ENCODE results near the gene HSPBAP1. TPM values are rescaled to one million over a fixed set of nuclear protein-coding genes. Genes with fewer than 3 reads are reported as not detected.
"Not testable (repeated sequence)": the region's sequence is repeated elsewhere in the genome, so short reads cannot be mapped to it uniquely, and the experiment has no call there.

The HSPBAP1 gene
- total RNA-seq, 1 experiment from 2014 or later: 3.7 TPM

- 0 out of 2 replicates have a peak, but pooled peaks cover 3% of the 10 kb centered on the region for H3K36me3 ChIP-seq
- H3K27me3 ChIP-seq (replicated peaks): no peaks in the 10 kb centered on the region
- H3K4me3 ChIP-seq: no peak overlapping the region
- H3K27ac ChIP-seq: no peak overlapping the region
- no peak for DNase-seq (ENCODE audit: low read depth in 1 of 2, low spot score in 2 of 2)
- no peaks in the 10 kb centered on the region for H3K4me1 ChIP-seq (replicated peaks)
- H3K9me3 ChIP-seq (replicated peaks): no peaks in the 10 kb centered on the region
Observed at GRCh38 chr3:122743581-122744120, 50.0 kb downstream of the HSPBAP1 start.

- Histone ChIP-seq H3K27me3 (replicated peaks) (no peaks in the 10 kb centered on the region), H3K4me1 (replicated peaks) (no peaks in the 10 kb centered on the region), H3K27ac (no peak overlapping the region), H3K4me3 (no peak overlapping the region), H3K36me3 (0 out of 2 replicates have a peak, but pooled peaks cover 3% of the 10 kb centered on the region), H3K9me3 (replicated peaks) (no peaks in the 10 kb centered on the region)
- DNase-seq (ENCODE audit: low read depth in 1 of 2, low spot score in 2 of 2): no peak
Observed at GRCh38 chr3:122742234-122742633, 51.4 kb downstream of the HSPBAP1 start.

- Histone ChIP-seq H3K27ac (no peak overlapping the region), H3K9me3 (replicated peaks) (no peaks in the 10 kb centered on the region), H3K27me3 (replicated peaks) (no peaks in the 10 kb centered on the region), H3K4me1 (replicated peaks) (no peaks in the 10 kb centered on the region), H3K36me3 (0 out of 2 replicates have a peak, but pooled peaks cover 3% of the 10 kb centered on the region), H3K4me3 (no peak overlapping the region)
- DNase-seq (ENCODE audit: low read depth in 1 of 2, low spot score in 2 of 2): no peak
Observed at GRCh38 chr3:122739172-122739571, 54.5 kb downstream of the HSPBAP1 start.

GRCh38 chr3:122732682-122733525 lies 60.7 kb downstream of the HSPBAP1 start:
- H3K9me3 ChIP-seq (replicated peaks); DNase-seq (ENCODE audit: low read depth in 1 of 2, low spot score in 2 of 2); H3K4me1 ChIP-seq (replicated peaks); H3K36me3 ChIP-seq; H3K27ac ChIP-seq; H3K27me3 ChIP-seq (replicated peaks); H3K4me3 ChIP-seq: not testable (repeated sequence)

GRCh38 chr3:122730240-122730639 lies 63.4 kb downstream of the HSPBAP1 start:
- H3K4me1 ChIP-seq (replicated peaks): no peaks in the 10 kb centered on the region
- H3K36me3 ChIP-seq: no peaks in the 10 kb centered on the region; the same call in 1 of the 2 replicates
- H3K4me3 ChIP-seq: no peak overlapping the region
- H3K9me3 ChIP-seq (replicated peaks): no peaks in the 10 kb centered on the region
- H3K27me3 ChIP-seq (replicated peaks): no peaks in the 10 kb centered on the region
- H3K27ac ChIP-seq: no peak overlapping the region
- no peak for DNase-seq (ENCODE audit: low read depth in 1 of 2, low spot score in 2 of 2)

- no peak for DNase-seq (ENCODE audit: low read depth in 1 of 2, low spot score in 2 of 2)
- no peaks in the 10 kb centered on the region for H3K27me3 ChIP-seq (replicated peaks)
- H3K4me1 ChIP-seq (replicated peaks): no peaks in the 10 kb centered on the region
- H3K4me3 ChIP-seq: no peak overlapping the region
- no peaks in the 10 kb centered on the region; the same call in 1 of the 2 replicates for H3K36me3 ChIP-seq
- H3K27ac ChIP-seq: no peak overlapping the region
- no peaks in the 10 kb centered on the region for H3K9me3 ChIP-seq (replicated peaks)
Observed at GRCh38 chr3:122728756-122729514, 64.7 kb downstream of the HSPBAP1 start.

GRCh38 chr3:122728186-122728585 lies 65.4 kb downstream of the HSPBAP1 start:
- Histone ChIP-seq H3K9me3 (replicated peaks) (no peaks in the 10 kb centered on the region), H3K4me1 (replicated peaks) (no peaks in the 10 kb centered on the region), H3K27me3 (replicated peaks) (no peaks in the 10 kb centered on the region), H3K36me3 (no peaks in the 10 kb centered on the region; the same call in 1 of the 2 replicates), H3K4me3 (no peak overlapping the region), H3K27ac (no peak overlapping the region)
- DNase-seq (ENCODE audit: low read depth in 1 of 2, low spot score in 2 of 2): no peak

- no peaks in the 10 kb centered on the region for H3K27me3 ChIP-seq (replicated peaks)
- H3K4me3 ChIP-seq: no peak overlapping the region
- no peaks in the 10 kb centered on the region for H3K4me1 ChIP-seq (replicated peaks)
- no peak overlapping the region for H3K27ac ChIP-seq
- H3K36me3 ChIP-seq: no peaks in the 10 kb centered on the region; the same call in 1 of the 2 replicates
- no peak for DNase-seq (ENCODE audit: low read depth in 1 of 2, low spot score in 2 of 2)
- no peaks in the 10 kb centered on the region for H3K9me3 ChIP-seq (replicated peaks)
Observed at GRCh38 chr3:122727766-122728165, 65.9 kb downstream of the HSPBAP1 start.

GRCh38 chr3:122727294-122727693 lies 66.3 kb downstream of the HSPBAP1 start:
- Histone ChIP-seq H3K4me3 (no peak overlapping the region), H3K4me1 (replicated peaks) (no peaks in the 10 kb centered on the region), H3K27ac (no peak overlapping the region), H3K9me3 (replicated peaks) (no peaks in the 10 kb centered on the region), H3K27me3 (replicated peaks) (no peaks in the 10 kb centered on the region), H3K36me3 (no peaks in the 10 kb centered on the region; the same call in 1 of the 2 replicates)
- DNase-seq (ENCODE audit: low read depth in 1 of 2, low spot score in 2 of 2): no peak

GRCh38 chr3:122725106-122725505 lies 68.5 kb downstream of the HSPBAP1 start:
- DNase-seq (ENCODE audit: low read depth in 1 of 2, low spot score in 2 of 2): no peak
- Histone ChIP-seq H3K27ac (no peak overlapping the region), H3K4me3 (no peak overlapping the region), H3K4me1 (replicated peaks) (no peaks in the 10 kb centered on the region), H3K27me3 (replicated peaks) (no peaks in the 10 kb centered on the region), H3K9me3 (replicated peaks) (no peaks in the 10 kb centered on the region), H3K36me3 (peaks cover 2% of the 10 kb centered on the region; the same call in 1 of the 2 replicates)

- Histone ChIP-seq H3K27me3 (replicated peaks) (no peaks in the 10 kb centered on the region), H3K9me3 (replicated peaks) (no peaks in the 10 kb centered on the region), H3K4me3 (no peak overlapping the region), H3K36me3 (peaks cover 28% of the 10 kb centered on the region), H3K27ac (no peak overlapping the region), H3K4me1 (replicated peaks) (no peaks in the 10 kb centered on the region)
- no peak for DNase-seq (ENCODE audit: low read depth in 1 of 2, low spot score in 2 of 2)
Observed at GRCh38 chr3:122719273-122719921, 74.2 kb downstream of the HSPBAP1 start.

- Histone ChIP-seq H3K9me3 (replicated peaks) (no peaks in the 10 kb centered on the region), H3K4me3 (no peak overlapping the region), H3K36me3 (peaks cover 38% of the 10 kb centered on the region), H3K27me3 (replicated peaks) (no peaks in the 10 kb centered on the region), H3K4me1 (replicated peaks) (no peaks in the 10 kb centered on the region), H3K27ac (no peak overlapping the region)
- DNase-seq (ENCODE audit: low read depth in 1 of 2, low spot score in 2 of 2): no peak
Observed at GRCh38 chr3:122716667-122717066, 77.0 kb downstream of the HSPBAP1 start.

GRCh38 chr3:122714273-122714672 lies 79.4 kb downstream of the HSPBAP1 start:
- Histone ChIP-seq H3K36me3 (peaks cover 38% of the 10 kb centered on the region), H3K4me3 (no peak overlapping the region), H3K27ac (no peak overlapping the region), H3K4me1 (replicated peaks) (no peaks in the 10 kb centered on the region), H3K9me3 (replicated peaks) (no peaks in the 10 kb centered on the region), H3K27me3 (replicated peaks) (no peaks in the 10 kb centered on the region)
- no peak for DNase-seq (ENCODE audit: low read depth in 1 of 2, low spot score in 2 of 2)

All from SJSA1 (cell line).